HEK293T (cell line): Measurements from ENCODE around the gene COL23A1.

ENCODE experiments used
- CTCF ChIA-PET: fragments of 350-600 bp; formaldehyde crosslinking; extraction: SDS; loops from one replicate; lab custom pipeline; 2021; ENCODE audit warnings: antibody characterized with exemption, inconsistent platforms; lab: Yijun Ruan, JAX
- POLR2A ChIA-PET: fragments of 350-600 bp; formaldehyde crosslinking; extraction: SDS; loops from one replicate; lab custom pipeline; 2020; ENCODE audit warnings: antibody characterized with exemption, inconsistent platforms; lab: Yijun Ruan, JAX
- DNase-seq: peaks from one replicate; pipeline ENCODE4 v3.0.0; 2012; ENCODE audit warnings: mixed read lengths; ENCODE audit errors: extremely low spot score
- ARNT ChIP-seq: fragments of 450-650 bp; IDR thresholded peaks from 2 replicates; pipeline ENCODE4 v1.6.1; 2017; ENCODE audit warnings: mild to moderate bottlenecking
- BHLHE40 ChIP-seq: fragments of 450-650 bp; IDR thresholded peaks from 2 replicates; pipeline ENCODE4 v1.6.1; 2016; ENCODE audit warnings: mild to moderate bottlenecking, moderate library complexity, borderline replicate concordance
- CTBP1 ChIP-seq: fragments of 450-650 bp; IDR thresholded peaks from 2 replicates; pipeline ENCODE4 v1.6.1; 2016; ENCODE audit warnings: borderline replicate concordance
- ELF4 ChIP-seq: fragments of 450-650 bp; IDR thresholded peaks from 2 replicates; pipeline ENCODE4 v1.6.1; 2017; ENCODE audit warnings: antibody characterized with exemption
- FOXA1 ChIP-seq: fragments of 450-650 bp; IDR thresholded peaks from 2 replicates; pipeline ENCODE4 v1.6.1; 2016; ENCODE audit warnings: mild to moderate bottlenecking
- FOXK2 ChIP-seq: fragments of 450-650 bp; IDR thresholded peaks from 2 replicates; pipeline ENCODE4 v1.6.1; 2016; ENCODE audit warnings: mild to moderate bottlenecking
- FOXM1 ChIP-seq: fragments of 450-650 bp; IDR thresholded peaks from 2 replicates; pipeline ENCODE4 v1.6.1; 2017; ENCODE audit warnings: mild to moderate bottlenecking, borderline replicate concordance
- HDGF ChIP-seq: fragments of 450-650 bp; IDR thresholded peaks from 2 replicates; pipeline ENCODE4 v1.6.1; 2017; ENCODE audit warnings: antibody characterized with exemption, borderline replicate concordance
- L3MBTL2 ChIP-seq: fragments of 450-650 bp; conservative IDR thresholded peaks from 2 replicates; pipeline ENCODE4 v1.6.1; 2016; ENCODE audit warnings: mild to moderate bottlenecking
- LEF1 ChIP-seq: fragments of 450-650 bp; IDR thresholded peaks from 2 replicates; pipeline ENCODE4 v1.6.1; 2017; ENCODE audit warnings: mild to moderate bottlenecking, borderline replicate concordance
- NFRKB ChIP-seq: fragments of 450-650 bp; IDR thresholded peaks from 2 replicates; pipeline ENCODE4 v1.6.1; 2016; ENCODE audit warnings: mild to moderate bottlenecking, moderate library complexity
- SP1 ChIP-seq: fragments of 450-650 bp; IDR thresholded peaks from 2 replicates; pipeline ENCODE4 v1.6.1; 2017
- SUZ12 ChIP-seq: fragments of 450-650 bp; IDR thresholded peaks from 2 replicates; pipeline ENCODE4 v1.6.1; 2016; ENCODE audit warnings: mild to moderate bottlenecking
- TARDBP ChIP-seq: fragments of 450-650 bp; IDR thresholded peaks from 2 replicates; pipeline ENCODE4 v1.6.1; 2016
- ZNF384 ChIP-seq: fragments of 450-650 bp; IDR thresholded peaks from 2 replicates; pipeline ENCODE4 v1.6.1; 2016
- TF ChIP-seq, protein P1 (sequence below): fragments of 450-650 bp; IDR thresholded peaks from 2 replicates; pipeline ENCODE4 v1.6.1; 2016

The COL23A1 gene

GRCh38 chr5:178353461-178353860, 236.7 kb downstream of the COL23A1 start:
- no peak for DNase-seq
- POLR2A ChIA-PET: no interaction called here
- CTCF ChIA-PET: no interaction called here
- TF ChIP-seq FOXA1: no peak
- TF ChIP-seq LEF1: no peak
- TF ChIP-seq TARDBP: no peak
- TF ChIP-seq L3MBTL2: no peak
- TF ChIP-seq HDGF: no peak
- no peak for TF ChIP-seq ELF4
- TF ChIP-seq, protein P1, sequence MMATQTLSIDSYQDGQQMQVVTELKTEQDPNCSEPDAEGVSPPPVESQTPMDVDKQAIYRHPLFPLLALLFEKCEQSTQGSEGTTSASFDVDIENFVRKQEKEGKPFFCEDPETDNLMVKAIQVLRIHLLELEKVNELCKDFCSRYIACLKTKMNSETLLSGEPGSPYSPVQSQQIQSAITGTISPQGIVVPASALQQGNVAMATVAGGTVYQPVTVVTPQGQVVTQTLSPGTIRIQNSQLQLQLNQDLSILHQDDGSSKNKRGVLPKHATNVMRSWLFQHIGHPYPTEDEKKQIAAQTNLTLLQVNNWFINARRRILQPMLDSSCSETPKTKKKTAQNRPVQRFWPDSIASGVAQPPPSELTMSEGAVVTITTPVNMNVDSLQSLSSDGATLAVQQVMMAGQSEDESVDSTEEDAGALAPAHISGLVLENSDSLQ: no peak
- no peak for TF ChIP-seq SUZ12
- TF ChIP-seq NFRKB: no peak
- TF ChIP-seq FOXM1: no peak
- no peak for TF ChIP-seq ZNF384
- no peak for TF ChIP-seq SP1
- no peak for TF ChIP-seq BHLHE40
- no peak for TF ChIP-seq CTBP1
- no peak for TF ChIP-seq ARNT
- no peak for TF ChIP-seq FOXK2

DNA sequence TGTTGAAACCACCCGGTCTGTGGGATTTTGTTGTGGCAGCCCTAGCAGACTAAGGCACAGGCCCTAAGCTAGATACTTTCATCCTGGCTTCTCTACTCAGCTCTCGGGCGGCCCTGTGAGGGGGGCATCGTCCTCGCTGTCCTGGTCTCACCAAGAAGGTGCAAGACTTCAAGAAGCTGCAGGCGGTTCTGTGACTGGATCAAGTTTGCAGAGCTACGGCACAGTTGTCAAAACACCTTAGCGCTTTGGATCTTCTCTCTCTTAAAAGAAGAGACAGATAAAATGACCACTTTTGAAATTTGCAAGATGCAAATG, 238.2 kb downstream of the COL23A1 start:
- CTCF ChIA-PET: interaction anchor here (0.5 kb wide), 1 partner anchor 108 kb away, joined by 3 read pairs; no protein-coding TSS in a partner anchor
- POLR2A ChIA-PET: no interaction called here
- no peak for DNase-seq

GRCh38 chr5:178351221-178352034, 238.8 kb downstream of the COL23A1 start:
- ChIA-PET POLR2A (no interaction called here), CTCF (interaction anchor here (0.5 to 0.6 kb wide), 2 partner anchors 105 to 108 kb away, joined by 3 to 9 read pairs; no protein-coding TSS in a partner anchor)
- TF ChIP-seq ZNF384 (no peak), SP1 (no peak), CTBP1 (no peak), NFRKB (no peak), ELF4 (no peak), BHLHE40 (no peak), L3MBTL2 (no peak), ARNT (no peak), HDGF (no peak), SUZ12 (no peak), FOXA1 (no peak)
- TF ChIP-seq, protein P1: no peak
- no peak for DNase-seq

More for the DNA sequence above, 238.2 kb downstream of the COL23A1 start:
- TF ChIP-seq FOXM1: no peak
- no peak for TF ChIP-seq FOXK2
- no peak for TF ChIP-seq LEF1
- no peak for TF ChIP-seq SP1
- no peak for TF ChIP-seq FOXA1
- TF ChIP-seq TARDBP: no peak
- no peak for TF ChIP-seq ELF4
- TF ChIP-seq, protein P1: no peak
- TF ChIP-seq CTBP1: no peak
- no peak for TF ChIP-seq ZNF384
- TF ChIP-seq HDGF: no peak
- no peak for TF ChIP-seq NFRKB
- no peak for TF ChIP-seq ARNT

- ChIA-PET CTCF (no interaction called here), POLR2A (no interaction called here)
- DNase-seq: no peak
- TF ChIP-seq FOXA1 (no peak), FOXK2 (no peak), TARDBP (no peak), FOXM1 (no peak), SUZ12 (no peak)
Measured at GRCh38 chr5:178350361-178351220, 239.6 kb downstream of the COL23A1 start.

DNA sequence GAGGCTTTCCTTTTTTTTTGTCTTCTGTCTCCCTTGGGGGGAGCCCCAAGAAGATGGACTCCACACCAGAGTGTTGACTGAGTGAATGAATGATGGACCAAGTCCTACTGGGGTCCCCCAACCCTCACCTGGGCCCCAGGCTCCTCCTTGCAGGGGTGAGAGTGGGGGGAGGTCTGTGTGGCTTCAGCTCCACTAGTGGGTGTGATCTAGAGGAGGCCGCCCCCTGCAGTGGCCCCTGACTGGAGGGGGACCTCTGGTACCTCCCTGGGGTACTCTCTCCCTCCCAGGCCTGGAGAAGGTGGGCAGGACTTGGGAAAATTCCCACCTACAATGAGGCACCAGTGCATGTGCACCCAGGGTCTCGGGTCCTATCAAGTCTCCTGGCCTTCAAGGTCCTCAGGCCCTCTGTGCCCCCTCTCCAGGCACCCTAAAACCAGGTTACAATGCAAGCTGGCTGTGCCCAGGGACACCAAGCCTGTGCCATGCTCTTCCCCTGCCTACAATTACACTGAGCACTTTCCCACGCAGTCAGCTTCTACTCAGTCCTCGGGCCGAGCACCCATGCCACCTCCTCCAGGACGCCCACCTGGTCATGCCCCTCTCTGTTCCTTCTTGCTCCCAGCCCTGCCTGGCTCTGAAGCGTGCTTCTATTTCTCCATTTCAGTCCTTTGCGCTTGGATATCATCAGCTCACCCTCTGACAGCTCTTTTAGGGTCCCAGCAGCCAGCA, 240.4 kb downstream of the COL23A1 start:
- POLR2A ChIA-PET: no interaction called here
- no peak for DNase-seq
- CTCF ChIA-PET: no interaction called here
- no peak for TF ChIP-seq LEF1
- TF ChIP-seq TARDBP: no peak
- no peak for TF ChIP-seq SP1
- TF ChIP-seq HDGF: no peak
- no peak for TF ChIP-seq SUZ12
- no peak for TF ChIP-seq FOXK2
- no peak for TF ChIP-seq FOXM1
- no peak for TF ChIP-seq ZNF384
- TF ChIP-seq FOXA1: no peak
- TF ChIP-seq BHLHE40: no peak
- no peak for TF ChIP-seq NFRKB
- no peak for TF ChIP-seq L3MBTL2
